GM12891 (cell line): ENCODE results near the gene AHDC1.
"Not testable (repeated sequence)": the region's sequence is repeated elsewhere in the genome, so short reads cannot be mapped to it uniquely, and the experiment has no call there.

Experiments
- DNase-seq: peaks from one replicate; pipeline ENCODE4 v3.0.0; 2011; ENCODE audit warnings: low spot score; ENCODE audit not compliant: insufficient read length
- FAIRE-seq: peaks from 2 replicates; lab custom pipeline; 2011; peaks lifted over from hg19 to GRCh38; lab: Jason Lieb, UNC
- PAX5 ChIP-seq: IDR thresholded peaks from 2 replicates; pipeline ENCODE4 v1.6.1; 2011; ENCODE audit warnings: low read length, moderate library complexity, mild to moderate bottlenecking; ENCODE audit not compliant: insufficient read depth, severe bottlenecking
- POLR2A ChIP-seq: IDR thresholded peaks from 2 replicates; pipeline ENCODE4 v1.6.1; 2011; ENCODE audit warnings: low read depth, low read length, control low read depth
- POLR2AphosphoS5 ChIP-seq: IDR thresholded peaks from 2 replicates; pipeline ENCODE4 v1.6.1; 2011; ENCODE audit warnings: low read depth, low read length, control low read depth
- POU2F2 ChIP-seq: IDR thresholded peaks from 2 replicates; pipeline ENCODE4 v1.6.1; 2011; ENCODE audit warnings: low read depth, mild to moderate bottlenecking, control low read depth, low read length, moderate library complexity
- SPI1 ChIP-seq: IDR thresholded peaks from 2 replicates; pipeline ENCODE4 v1.6.1; 2011; ENCODE audit warnings: low read depth, low read length, control low read depth
- TAF1 ChIP-seq: IDR thresholded peaks from 2 replicates; pipeline ENCODE4 v1.6.1; 2011; ENCODE audit warnings: low read depth, low read length, control low read depth

AHDC1 gene

GRCh38 chr1:27554293-27554692, 49.7 kb downstream of the AHDC1 start:
- DNase-seq (no peak), FAIRE-seq (no peak)
- TF ChIP-seq SPI1, result no peak
- TF ChIP-seq TAF1, result no peak

- not testable (repeated sequence) for DNase-seq, FAIRE-seq
Observed at GRCh38 chr1:27553823-27554222, 50.1 kb downstream of the AHDC1 start.

GRCh38 chr1:27552911-27553420, 51.0 kb downstream of the AHDC1 start:
- FAIRE-seq (no peak), DNase-seq (no peak)
- TF ChIP-seq TAF1 (no peak), POLR2AphosphoS5 (no peak), PAX5 (no peak), POU2F2 (no peak), SPI1 (no peak), POLR2A (no peak)

- FAIRE-seq (no peak), DNase-seq (no peak)
- TF ChIP-seq POU2F2 (no peak), TAF1 (no peak), SPI1 (no peak), PAX5 (no peak), POLR2A (no peak), POLR2AphosphoS5 (no peak)
Observed at GRCh38 chr1:27551953-27552312, 52.0 kb downstream of the AHDC1 start.

GRCh38 chr1:27551170-27551952, 52.6 kb downstream of the AHDC1 start:
- TF ChIP-seq POLR2AphosphoS5 (no peak), TAF1 (no peak)
- FAIRE-seq (no peak), DNase-seq (no peak)

- DNase-seq, result no peak
- FAIRE-seq, result no peak
- TF ChIP-seq POLR2AphosphoS5 (no peak), PAX5 (no peak), TAF1 (no peak), POU2F2 (no peak), SPI1 (no peak), POLR2A (no peak)
Observed at GRCh38 chr1:27550510-27551169, 53.3 kb downstream of the AHDC1 start.

GRCh38 chr1:27549807-27550408, 54.0 kb downstream of the AHDC1 start:
- TF ChIP-seq SPI1 (no peak), TAF1 (no peak), POU2F2 (no peak), POLR2A (no peak), PAX5 (no peak), POLR2AphosphoS5 (no peak)
- FAIRE-seq (no peak), DNase-seq (no peak)

- no peak for DNase-seq
- TF ChIP-seq SPI1, result no peak
- FAIRE-seq, result no peak
Observed at GRCh38 chr1:27548858-27549719, 54.9 kb downstream of the AHDC1 start.

GRCh38 chr1:27548136-27548853, 55.6 kb downstream of the AHDC1 start:
- TF ChIP-seq PAX5 (no peak), POLR2AphosphoS5 (no peak), SPI1 (no peak), POU2F2 (no peak), POLR2A (no peak), TAF1 (no peak)
- FAIRE-seq (no peak), DNase-seq (no peak)
